ENCODE measurements around the gene CENPVL2.
"Not testable (repeated sequence)": the region's sequence is repeated elsewhere in the genome, so short reads cannot be mapped to it uniquely, and the experiment has no call there.

Gene CENPVL2

DNA sequence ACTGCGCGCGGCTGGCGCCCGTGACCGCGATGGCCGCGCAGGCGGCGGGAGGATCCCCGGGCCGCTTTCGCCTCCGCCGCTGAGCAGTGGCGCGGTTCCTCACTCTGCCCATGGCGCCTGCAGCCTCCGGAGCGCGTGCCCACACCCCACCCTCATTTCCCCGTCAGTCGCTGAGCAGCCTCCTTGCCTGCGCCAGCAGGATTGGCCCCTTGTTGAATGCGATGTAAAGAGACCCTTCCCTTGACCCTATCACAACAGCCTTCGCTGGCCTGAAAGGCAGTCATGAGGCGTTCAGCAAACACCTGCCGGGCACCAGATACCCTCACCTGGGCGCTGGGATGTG is at the start of gene CENPVL2:
Gene CENPVL2 (minus strand): TSS at position 112 of the 343 bp plus-strand sequence. CDS start 0 bp downstream, at position 112.
- not testable (repeated sequence) for DNase-seq (ENCODE audit: low spot score)

DNA sequence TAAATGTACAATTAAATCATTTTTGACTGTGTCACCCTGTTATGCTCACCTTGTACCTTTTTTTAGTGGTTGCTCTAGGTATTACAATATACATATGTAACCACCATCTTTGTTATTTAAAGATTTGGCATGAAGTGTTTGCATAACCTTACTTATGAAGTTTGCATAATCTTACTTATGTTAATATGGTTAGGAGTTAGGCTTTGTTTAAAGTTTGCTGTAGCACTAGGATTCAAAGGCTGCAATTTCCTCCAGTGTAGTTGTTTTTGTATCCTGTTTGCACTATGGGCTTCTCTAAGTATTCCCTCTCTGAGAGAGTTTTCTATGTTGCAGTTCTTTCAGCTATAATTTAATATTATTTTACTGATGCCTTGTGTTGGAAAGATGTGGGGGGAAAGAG is 45.6 kb upstream of the CENPVL2 start:
- DNase-seq (ENCODE audit: low spot score): no peak

DNA sequence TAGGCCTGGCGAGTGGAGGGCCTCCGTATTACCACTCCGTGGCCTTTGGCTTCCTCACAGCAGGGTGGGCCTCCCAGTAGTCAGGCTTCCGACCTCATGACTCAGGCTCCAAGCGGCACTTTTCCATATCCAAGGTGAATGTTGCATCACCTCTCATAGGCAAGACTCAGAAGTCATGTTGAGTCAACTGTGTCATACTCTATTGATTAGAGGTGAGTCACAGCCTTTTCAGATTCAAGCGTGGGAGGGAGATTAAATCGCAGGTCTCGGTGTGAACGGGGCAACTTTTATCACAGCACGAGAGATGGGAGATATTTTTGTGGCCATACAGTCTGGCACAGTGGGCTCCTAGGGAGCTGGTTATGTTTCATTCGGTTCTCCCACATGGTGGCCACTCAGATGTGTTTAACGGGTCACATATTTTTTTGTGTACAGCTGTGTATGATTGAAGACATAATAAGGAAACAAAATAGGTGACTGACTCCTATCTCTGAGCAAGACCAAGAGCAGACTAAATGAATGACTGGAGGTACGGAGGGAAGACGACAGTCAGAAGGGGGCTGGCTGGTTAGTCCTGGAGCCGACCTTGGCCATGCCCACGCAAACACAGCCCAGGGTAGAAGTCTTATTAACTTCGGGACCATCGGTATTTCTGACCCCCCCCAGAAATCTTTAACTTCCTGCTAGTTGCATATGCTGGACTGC is 30.5 kb upstream of the CENPVL2 start:
- DNase-seq (ENCODE audit: low spot score): not testable (repeated sequence)

DNA sequence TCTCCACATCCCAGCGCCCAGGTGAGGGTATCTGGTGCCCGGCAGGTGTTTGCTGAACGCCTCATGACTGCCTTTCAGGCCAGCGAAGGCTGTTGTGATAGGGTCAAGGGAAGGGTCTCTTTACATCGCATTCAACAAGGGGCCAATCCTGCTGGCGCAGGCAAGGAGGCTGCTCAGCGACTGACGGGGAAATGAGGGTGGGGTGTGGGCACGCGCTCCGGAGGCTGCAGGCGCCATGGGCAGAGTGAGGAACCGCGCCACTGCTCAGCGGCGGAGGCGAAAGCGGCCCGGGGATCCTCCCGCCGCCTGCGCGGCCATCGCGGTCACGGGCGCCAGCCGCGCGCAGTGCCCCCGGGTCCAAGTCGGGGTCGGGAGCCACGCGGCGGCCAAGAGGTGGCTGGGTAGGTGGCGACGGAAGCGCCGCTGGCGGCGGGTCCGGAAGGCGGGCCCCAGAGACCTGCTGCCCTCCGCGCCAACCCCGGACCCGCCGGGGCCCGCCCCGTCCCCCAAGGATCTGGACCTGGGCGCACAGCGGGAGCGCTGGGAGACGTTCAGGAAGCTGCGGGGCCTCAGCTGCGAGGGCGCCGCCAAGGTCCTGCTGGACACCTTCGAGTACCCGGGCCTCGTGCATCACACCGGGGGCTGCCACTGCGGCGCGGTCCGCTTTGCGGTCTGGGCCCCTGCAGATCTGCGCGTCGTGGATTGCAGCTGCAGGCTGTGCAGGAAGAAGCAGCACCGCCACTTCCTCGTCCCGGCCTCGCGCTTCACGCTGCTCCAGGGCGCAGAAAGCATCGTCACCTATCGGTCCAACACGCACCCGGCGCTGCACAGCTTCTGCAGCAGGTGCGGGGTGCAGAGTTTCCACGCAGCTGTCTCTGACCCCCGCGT is 27.9 kb upstream of the CENPVL2 start, which contains the start of gene CENPVL1:
Gene CENPVL1 (plus strand): TSS at position 236 of the 888 bp plus-strand sequence. CDS start 0 bp downstream, at position 236.
- not testable (repeated sequence) for DNase-seq (ENCODE audit: low spot score)

DNA sequence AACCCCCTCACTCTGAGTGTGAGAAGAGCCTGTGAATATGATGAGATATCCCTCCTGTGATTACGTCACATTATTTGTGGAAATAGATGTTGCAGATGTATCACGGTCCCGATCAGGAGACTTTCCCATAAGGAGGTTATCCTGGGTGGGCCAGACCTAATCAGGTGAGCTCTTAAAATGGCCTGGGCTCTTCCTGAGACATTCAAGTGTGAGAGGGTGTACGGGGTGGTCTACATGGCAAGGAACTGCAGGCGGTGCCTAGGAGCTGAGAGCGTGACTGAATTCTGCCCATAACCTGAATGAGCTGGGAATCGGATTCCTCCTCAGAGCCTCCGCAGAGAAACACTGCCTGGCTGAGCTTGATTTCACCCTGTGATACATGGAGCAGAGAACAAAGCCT is 14.8 kb upstream of the CENPVL2 start:
- DNase-seq (ENCODE audit: low spot score): no peak

DNA sequence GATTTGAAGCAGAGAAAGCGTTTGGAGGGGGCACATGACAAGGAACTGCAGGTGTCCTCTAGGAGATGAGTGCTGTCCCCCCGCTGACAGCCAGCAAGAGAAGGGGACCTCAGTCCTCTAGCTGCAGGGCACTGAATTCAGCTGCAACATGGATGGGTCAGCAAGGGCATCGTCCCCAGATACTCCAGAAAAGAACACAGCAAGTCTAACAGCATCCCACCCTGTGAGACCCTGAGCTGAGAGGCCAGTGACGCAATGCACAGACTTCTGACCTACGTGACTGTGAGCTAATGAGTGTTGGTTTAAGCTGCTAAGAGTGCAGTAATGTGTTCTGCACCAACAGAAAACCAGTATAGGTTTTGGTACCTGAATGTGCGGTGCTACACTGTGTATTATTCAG is 11.6 kb upstream of the CENPVL2 start:
- DNase-seq (ENCODE audit: low spot score): no peak

DNA sequence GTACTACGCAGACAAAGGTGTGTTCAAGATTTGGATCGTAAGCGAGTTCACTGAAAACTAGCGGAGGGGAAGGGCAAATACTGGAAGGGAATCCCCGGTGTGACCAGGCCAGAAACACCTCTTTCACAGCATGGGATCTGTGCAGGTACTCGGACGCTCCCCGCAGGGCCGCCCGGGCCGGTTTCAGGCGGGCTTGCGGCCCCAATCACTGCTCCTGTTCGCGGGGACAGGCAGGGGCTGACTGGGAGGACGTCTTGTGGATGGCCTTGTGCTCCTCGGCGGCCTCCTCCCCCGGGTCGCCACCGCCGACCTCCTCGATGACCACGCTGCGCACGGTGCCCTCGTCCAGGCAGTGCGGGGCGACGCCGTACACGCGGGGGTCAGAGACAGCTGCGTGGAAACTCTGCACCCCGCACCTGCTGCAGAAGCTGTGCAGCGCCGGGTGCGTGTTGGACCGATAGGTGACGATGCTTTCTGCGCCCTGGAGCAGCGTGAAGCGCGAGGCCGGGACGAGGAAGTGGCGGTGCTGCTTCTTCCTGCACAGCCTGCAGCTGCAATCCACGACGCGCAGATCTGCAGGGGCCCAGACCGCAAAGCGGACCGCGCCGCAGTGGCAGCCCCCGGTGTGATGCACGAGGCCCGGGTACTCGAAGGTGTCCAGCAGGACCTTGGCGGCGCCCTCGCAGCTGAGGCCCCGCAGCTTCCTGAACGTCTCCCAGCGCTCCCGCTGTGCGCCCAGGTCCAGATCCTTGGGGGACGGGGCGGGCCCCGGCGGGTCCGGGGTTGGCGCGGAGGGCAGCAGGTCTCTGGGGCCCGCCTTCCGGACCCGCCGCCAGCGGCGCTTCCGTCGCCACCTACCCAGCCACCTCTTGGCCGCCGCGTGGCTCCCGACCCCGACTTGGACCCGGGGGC is 567 bp downstream of the CENPVL2 start:
- not testable (repeated sequence) for DNase-seq (ENCODE audit: low spot score)

DNA sequence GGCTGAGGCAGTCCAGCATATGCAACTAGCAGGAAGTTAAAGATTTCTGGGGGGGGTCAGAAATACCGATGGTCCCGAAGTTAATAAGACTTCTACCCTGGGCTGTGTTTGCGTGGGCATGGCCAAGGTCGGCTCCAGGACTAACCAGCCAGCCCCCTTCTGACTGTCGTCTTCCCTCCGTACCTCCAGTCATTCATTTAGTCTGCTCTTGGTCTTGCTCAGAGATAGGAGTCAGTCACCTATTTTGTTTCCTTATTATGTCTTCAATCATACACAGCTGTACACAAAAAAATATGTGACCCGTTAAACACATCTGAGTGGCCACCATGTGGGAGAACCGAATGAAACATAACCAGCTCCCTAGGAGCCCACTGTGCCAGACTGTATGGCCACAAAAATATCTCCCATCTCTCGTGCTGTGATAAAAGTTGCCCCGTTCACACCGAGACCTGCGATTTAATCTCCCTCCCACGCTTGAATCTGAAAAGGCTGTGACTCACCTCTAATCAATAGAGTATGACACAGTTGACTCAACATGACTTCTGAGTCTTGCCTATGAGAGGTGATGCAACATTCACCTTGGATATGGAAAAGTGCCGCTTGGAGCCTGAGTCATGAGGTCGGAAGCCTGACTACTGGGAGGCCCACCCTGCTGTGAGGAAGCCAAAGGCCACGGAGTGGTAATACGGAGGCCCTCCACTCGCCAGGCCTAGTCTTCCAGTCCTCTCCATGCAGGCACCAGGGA is 2.8 kb downstream of the CENPVL2 start:
- DNase-seq (ENCODE audit: low spot score): not testable (repeated sequence)

DNA sequence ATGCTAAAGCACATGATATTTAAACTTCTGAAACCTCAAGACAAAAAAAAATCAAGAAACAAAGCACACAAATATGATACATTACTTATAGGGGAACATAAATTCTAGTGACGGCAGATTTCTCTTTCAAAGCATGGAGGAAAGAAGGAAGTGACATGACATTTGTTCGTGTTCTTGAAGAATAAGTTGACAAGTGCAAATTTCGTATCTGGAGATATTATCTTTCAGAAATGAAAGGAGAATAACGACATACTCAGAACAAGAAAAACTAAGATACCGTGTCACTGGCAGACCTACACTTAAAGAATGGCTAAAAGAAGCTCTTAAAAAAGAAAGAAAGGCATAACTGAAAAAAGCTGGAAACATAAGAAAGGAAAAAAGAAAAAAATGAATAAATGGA is 16.6 kb downstream of the CENPVL2 start:
- no peak for DNase-seq (ENCODE audit: low spot score)

DNA sequence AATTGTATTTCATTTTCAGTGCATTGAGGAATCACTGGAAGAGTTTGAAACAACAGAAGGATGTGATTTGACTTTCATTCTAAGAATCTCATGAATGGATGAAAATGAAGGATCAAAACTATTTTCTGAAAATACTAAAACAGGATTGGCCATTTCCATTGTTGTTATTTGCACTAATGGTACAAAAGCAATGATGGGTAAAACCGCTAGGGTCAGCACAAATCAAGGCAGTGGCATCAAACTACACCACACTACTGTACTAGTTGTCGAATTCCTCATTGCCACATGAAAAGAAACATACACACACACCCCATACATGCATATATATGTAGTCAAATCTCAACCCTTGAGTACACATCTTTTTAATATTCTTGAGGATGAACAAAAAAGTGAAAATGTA is 39.3 kb downstream of the CENPVL2 start:
- no peak for DNase-seq (ENCODE audit: low spot score)

DNA sequence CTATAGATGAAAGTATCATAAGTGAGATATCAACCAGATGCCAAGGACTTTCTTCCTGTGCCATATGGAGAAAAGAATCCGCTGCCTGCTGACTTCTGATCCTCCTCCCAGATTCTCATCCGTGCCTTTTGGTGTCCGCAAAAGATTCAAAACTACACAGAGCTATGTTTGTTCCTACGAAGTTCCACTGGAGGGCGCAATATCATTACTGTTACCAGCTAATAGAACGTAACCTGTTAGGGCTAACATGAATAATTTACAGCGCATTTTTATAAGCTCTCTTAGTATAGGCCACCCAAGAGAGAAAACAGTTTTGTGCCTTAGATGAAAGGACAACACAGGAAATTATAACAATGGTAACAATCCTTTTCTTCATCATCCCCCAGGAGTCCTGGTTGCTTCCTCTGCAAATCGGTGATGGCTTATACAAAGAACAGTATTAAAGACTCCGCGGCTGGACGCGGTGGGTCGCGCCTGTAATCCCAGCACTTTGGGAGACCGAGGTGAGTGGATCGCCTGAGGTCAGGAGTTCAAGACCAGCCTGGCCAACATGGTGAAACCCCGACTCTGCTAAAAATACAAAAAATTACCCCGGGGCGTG is 41.1 kb downstream of the CENPVL2 start:
- no peak for DNase-seq (ENCODE audit: low spot score)

DNA sequence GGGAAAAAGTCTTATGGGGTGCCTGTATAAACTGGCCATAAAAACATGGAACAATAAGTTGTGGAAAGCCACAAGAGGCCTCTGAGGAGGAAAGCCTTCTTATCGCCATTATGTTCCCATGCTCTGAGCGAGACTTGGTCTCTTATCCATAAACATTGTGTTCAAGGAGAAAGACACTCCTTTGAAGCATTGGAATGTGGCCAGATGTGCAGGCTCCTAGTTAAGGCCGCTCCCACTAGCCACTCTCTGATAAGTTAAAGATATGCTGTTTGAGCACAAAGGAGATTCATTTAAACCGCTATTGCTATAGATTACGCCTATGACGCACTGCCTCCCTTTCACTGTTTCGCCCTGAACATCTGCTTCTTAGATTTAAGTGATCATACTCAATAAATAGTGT is 46.1 kb downstream of the CENPVL2 start:
- DNase-seq (ENCODE audit: low spot score): not testable (repeated sequence)

Data from left forelimb (tissue), 1 donor.